NCI-H1930 (cell line): ENCODE data around the gene CRPPA.
"Not testable (repeated sequence)": the region's sequence is repeated elsewhere in the genome, so short reads cannot be mapped to it uniquely, and the experiment has no call there.

Source experiments
- DNase-seq, 2 experiments: peaks; one replicate each; lab custom pipeline; 2025; lab: John Stamatoyannopoulos, UW

The CRPPA gene

DNA sequence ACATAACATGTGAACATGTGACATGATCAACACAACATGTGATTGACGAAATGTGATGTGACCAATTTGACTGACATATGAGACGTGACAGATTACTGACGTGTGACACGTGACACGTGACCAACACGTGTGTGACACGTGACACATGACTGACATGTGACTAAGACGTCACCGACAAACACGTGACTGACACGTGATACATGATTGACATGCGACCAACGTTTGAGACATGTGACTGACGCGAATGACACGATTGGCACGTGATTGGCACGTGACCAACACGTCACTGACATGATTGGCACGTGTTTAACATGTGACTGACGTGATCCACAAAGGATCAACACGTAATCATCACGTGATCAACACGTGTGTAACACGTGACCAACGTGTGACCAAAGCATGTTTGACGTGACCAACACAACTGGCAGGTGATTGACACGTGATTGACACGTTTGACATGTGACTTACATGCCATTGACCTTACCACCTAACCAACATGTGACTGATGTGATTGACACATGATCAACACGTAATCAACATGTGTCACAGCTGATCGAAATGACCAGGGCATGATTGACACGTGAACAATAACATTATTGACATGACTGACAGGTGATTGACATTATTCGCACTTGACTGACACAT, 23.7 kb downstream of the CRPPA start:
- DNase-seq = no peak

DNA sequence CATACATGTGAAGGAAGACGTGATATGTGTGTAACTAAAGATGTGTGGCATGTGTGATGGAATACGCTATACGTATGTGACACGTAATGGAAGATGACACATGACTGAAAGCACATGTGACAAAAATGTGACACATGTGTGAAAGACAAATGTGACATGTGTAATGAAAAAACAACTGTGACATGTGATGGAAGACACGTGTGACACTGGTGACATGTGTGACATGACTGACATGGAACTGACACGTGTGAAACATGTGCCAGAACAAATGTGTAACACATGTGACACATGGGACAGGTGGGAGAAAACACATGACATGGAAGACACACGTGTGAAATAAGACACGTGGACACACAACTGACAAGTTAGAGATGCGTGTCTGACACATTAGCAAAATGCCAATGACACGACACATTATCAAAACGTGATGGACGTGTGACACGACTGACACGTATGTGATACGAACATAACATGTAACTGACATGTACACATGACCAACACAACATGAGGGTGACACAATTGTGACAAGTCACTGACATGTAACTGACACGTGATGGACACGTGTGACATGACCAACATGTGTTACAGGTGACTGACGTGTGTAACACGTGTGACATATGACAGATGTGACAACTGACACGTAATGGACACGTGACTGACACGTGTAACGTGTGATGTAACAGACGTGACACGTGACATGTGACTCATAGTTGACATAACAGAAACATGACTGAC, 24.4 kb downstream of the CRPPA start:
- DNase-seq = no peak

GRCh38 chr7:16395121-16395520, 26.2 kb downstream of the CRPPA start:
- DNase-seq = no peak

DNA sequence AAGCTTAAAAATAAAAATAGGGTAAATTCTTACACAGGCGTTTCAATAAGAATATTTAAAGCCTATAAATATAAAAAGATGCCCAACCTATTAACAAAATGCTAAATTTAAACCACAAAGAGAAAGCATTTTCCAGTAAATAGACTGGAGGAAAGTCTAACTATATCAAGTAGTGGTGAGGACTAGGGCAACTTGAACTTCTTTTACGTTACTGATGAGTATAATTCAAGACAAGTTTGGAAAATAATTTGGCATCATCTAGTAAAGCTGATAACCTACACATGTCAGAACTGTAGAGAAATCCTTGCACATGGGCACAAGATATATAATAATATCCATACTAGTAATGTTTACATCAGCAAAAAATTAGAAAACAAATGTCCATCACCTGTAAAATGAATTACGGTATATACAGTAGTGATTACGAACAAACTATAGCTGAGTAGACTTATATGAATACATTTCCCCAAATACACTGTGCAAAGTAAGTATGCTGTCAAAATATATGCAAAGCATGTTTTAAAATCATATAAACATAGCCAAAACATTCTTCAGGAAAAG, 27.4 kb downstream of the CRPPA start:
- no peak for DNase-seq

DNA sequence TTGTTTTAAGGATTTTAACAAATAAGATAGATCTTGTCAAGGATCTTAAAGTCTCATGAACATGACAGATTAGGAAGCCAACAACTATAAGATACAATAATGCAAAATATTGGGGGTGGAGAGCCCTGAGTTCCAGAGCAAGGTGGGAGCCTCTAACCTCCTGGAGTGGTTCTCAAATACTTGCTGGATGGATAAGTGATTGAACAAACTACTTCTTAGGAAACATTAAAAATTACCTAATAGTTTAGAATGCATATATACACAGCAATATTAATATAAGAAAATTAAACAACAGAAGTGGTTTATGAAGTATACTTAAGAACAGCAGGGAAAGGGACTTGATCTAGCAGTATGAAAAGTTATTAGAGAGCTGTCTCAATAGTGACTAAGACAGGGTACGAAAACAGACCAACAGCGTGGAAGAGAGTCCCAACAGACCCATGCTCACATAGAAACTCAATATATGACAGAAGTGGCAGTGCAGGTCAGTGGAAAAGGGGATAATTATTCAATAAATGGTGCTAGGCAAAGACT, 28.3 kb downstream of the CRPPA start:
- no peak for DNase-seq

DNA sequence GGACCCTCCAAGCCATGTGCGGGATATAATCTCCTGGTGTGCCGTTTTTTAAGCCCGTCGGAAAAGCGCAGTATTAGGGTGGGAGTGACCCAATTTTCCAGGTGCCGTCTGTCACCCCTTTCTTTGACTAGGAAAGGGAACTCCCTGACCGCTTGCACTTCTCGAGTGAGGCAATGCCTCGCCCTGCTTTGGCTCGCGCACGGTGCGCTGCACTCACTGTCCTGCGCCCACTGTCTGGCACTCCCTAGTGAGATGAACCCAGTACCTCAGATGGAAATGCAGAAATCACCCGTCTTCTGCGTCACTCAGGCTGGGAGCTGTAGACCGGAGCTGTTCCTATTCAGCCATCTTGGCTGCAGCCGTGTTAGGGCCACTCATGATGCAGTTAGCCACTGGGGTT, 37.6 kb downstream of the CRPPA start:
- not testable (repeated sequence) for DNase-seq

- DNase-seq = not testable (repeated sequence)
Measured at GRCh38 chr7:16383103-16383502, 38.2 kb downstream of the CRPPA start.
